ENCODE results near the gene EIF2B4. TPM values are rescaled to one million over a fixed set of nuclear protein-coding genes. Genes with fewer than 3 reads are reported as not detected.
"Not testable (repeated sequence)": the region's sequence is repeated elsewhere in the genome, so short reads cannot be mapped to it uniquely, and the experiment has no call there.

The EIF2B4 gene
- total RNA-seq, 4 donors from 2014 or later, result 40.8 to 54.9 (median 48.8) TPM

DNA sequence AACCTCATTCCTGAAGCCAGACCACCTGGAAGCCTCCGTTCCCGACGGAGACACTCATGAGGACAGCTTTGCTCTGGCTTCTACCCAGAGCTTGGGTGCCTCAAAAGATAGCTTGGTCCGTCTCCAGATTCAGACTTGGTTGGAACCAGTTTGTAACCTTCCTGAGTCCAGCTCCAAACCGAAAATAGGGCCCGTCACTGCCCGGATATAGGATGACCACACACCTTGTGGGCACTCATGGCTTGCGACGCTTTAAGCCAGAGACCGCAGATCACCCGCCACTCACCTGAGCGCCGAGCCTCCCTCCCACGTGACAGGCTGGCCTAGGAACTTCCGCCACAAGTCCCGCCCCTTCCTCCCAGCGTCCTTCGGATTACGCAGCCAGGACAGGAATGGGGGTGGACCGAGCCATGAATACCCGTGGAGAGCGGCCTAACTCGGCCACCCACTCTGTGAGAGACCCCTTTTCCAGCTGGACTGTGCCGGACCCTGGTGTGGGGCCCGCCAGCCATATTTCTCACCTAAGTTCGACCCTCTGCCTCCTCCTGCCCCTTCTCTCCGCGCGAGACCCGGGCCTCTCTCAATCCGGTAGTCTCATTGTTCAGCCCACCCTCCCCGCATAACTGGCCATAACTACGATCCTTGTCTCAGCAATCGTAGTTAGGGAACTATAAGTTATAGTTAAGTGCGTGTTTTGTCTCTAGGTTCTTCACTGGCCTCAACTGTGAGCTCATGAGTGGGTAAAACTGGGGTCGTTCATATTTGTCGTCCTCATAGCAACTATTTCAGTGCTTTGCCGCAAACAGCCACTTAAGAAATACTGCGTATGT, 47.2 kb downstream of the EIF2B4 start, which contains the start of gene MPV17:
Gene MPV17 (minus strand): TSS at position 332 of the 830 bp plus-strand sequence. CDS start 580 bp downstream, outside the sequence.
- Histone ChIP-seq H3K36me3 (peaks cover 0 to 36% of the 10 kb centered on the region in 2 donors), H3K4me1 (peaks cover 2 to 31% (median 13%) of the 10 kb centered on the region in 3 donors), H3K27me3 (no peaks in the 10 kb centered on the region), H3K27ac (peak within 1 kb of the TSS; percentile 89 to 95 (median 92)), H3K4me3 (peak within 1 kb of the TSS; percentile 69 to 78), H3K9me3 (no peaks in the 10 kb centered on the region)
- peak; percentile 94 for ATAC-seq
- peak; percentile 92 for TF ChIP-seq POLR2AphosphoS5 (IDR thresholded peaks at IDR 0.05)
- TF ChIP-seq, protein P1, sequence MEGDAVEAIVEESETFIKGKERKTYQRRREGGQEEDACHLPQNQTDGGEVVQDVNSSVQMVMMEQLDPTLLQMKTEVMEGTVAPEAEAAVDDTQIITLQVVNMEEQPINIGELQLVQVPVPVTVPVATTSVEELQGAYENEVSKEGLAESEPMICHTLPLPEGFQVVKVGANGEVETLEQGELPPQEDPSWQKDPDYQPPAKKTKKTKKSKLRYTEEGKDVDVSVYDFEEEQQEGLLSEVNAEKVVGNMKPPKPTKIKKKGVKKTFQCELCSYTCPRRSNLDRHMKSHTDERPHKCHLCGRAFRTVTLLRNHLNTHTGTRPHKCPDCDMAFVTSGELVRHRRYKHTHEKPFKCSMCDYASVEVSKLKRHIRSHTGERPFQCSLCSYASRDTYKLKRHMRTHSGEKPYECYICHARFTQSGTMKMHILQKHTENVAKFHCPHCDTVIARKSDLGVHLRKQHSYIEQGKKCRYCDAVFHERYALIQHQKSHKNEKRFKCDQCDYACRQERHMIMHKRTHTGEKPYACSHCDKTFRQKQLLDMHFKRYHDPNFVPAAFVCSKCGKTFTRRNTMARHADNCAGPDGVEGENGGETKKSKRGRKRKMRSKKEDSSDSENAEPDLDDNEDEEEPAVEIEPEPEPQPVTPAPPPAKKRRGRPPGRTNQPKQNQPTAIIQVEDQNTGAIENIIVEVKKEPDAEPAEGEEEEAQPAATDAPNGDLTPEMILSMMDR (IDR thresholded peaks at IDR 0.05), result no peak
- TF ChIP-seq POLR2A (IDR thresholded peaks at IDR 0.05), result peak; percentile 68 to 73
- 0 to 1% methylated on average over 15 to 17 of the region's 39 CpGs for WGBS, 2 donors (ENCODE audit: low coverage in 1 of 2)

GRCh38 chr2:27322301-27322765, 47.8 kb downstream of the EIF2B4 start:
- ATAC-seq, result no peak
- peak overlapping the region; percentile 69 to 78 for H3K4me3 ChIP-seq
- TF ChIP-seq, protein P1 (IDR thresholded peaks at IDR 0.05), result no peak
- no peak for TF ChIP-seq POLR2AphosphoS5 (IDR thresholded peaks at IDR 0.05)
- TF ChIP-seq POLR2A (IDR thresholded peaks at IDR 0.05), result no peak
- TF ChIP-seq EP300 (IDR thresholded peaks at IDR 0.05), result no peak
- peaks cover 2 to 31% (median 13%) of the 10 kb centered on the region in 3 donors for H3K4me1 ChIP-seq
- WGBS, 2 donors (ENCODE audit: low coverage in 1 of 2), result 0 to 3% methylated on average over 2 to 5 of the region's 10 CpGs
- H3K9me3 ChIP-seq, result no peaks in the 10 kb centered on the region
- H3K27ac ChIP-seq, result peak overlapping the region; percentile 89 to 95 (median 92)
- no peaks in the 10 kb centered on the region for H3K27me3 ChIP-seq
- peaks cover 0 to 29% of the 10 kb centered on the region in 2 donors for H3K36me3 ChIP-seq

- WGBS, 2 donors (ENCODE audit: low coverage in 1 of 2), result 41 to 68% methylated on average over 3 to 4 of the region's 8 CpGs
- H3K4me3 ChIP-seq, result no peak overlapping the region
- H3K9me3 ChIP-seq, result no peaks in the 10 kb centered on the region
- no peaks in the 10 kb centered on the region for H3K27me3 ChIP-seq
- TF ChIP-seq POLR2A (IDR thresholded peaks at IDR 0.05), result no peak
- no peak for TF ChIP-seq EP300 (IDR thresholded peaks at IDR 0.05)
- TF ChIP-seq, protein P1 (IDR thresholded peaks at IDR 0.05), result peak in 3 of 4 experiments; percentile 21 to 50 (median 46)
- peak; percentile 74 for TF ChIP-seq POLR2AphosphoS5 (IDR thresholded peaks at IDR 0.05)
- ATAC-seq, result peak; percentile 82
- H3K4me1 ChIP-seq, result peaks cover 2 to 31% (median 13%) of the 10 kb centered on the region in 3 donors
- H3K27ac ChIP-seq, result peak overlapping the region in 3 of 4 donors; percentile 11 to 89 (median 74)
- H3K36me3 ChIP-seq, result peaks cover 0 to 28% of the 10 kb centered on the region in 2 donors
Measured at GRCh38 chr2:27320958-27321543, 49.1 kb downstream of the EIF2B4 start.

- WGBS, 2 donors (ENCODE audit: low coverage in 1 of 2), result 89 to 95% methylated on average over 13 to 15 of the region's 15 CpGs
- ATAC-seq, H3K4me3 ChIP-seq, H3K9me3 ChIP-seq, H3K27me3 ChIP-seq, H3K27ac ChIP-seq: not testable (repeated sequence)
- Histone ChIP-seq H3K4me1 (peaks cover 2 to 31% (median 13%) of the 10 kb centered on the region in 3 donors), H3K36me3 (peaks cover 0 to 36% of the 10 kb centered on the region in 2 donors)
Measured at GRCh38 chr2:27319839-27320238, 50.3 kb downstream of the EIF2B4 start.

DNA sequence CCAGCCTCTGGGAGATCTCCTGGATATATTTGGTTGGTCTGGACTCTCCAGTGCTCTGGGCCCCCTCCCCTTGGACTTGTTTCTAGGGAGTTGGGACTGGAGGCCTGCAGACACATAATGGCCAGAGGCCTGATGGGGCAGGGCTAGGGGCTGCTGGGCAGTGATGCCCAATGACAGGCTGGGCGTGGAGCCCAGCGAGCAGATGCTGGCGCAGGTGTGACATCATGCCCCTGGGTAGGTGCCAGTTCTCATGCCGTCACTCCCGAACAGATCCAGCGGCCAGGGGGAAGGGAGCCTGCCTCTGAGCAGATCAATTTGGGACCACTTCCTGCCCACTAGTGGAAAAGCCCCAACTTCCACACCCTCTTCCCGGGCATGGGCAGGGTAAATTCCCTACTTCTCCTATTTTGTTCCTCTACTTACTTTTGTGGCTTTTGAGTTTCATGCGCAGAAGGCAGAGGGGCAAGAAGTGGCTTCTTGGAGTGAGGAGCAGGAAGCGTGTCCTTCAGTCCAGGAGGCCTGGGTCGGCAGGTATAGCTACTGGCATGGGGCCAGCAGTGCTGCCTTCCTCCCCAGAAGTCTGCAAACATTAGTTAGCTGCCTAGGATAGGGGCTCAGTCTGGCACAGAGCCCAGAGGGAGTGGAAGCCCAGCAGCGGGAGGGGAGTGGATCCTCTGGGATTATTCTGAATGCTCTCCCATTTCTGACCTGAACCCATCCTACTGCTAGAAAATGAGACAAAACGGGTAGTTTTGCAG, 53.3 kb downstream of the EIF2B4 start:
- Histone ChIP-seq H3K4me1 (peaks cover 0 to 13% (median 4%) of the 10 kb centered on the region in 3 donors), H3K27me3 (no peaks in the 10 kb centered on the region), H3K36me3 (peaks cover 0 to 53% of the 10 kb centered on the region in 2 donors), H3K4me3 (no peak overlapping the region), H3K9me3 (no peaks in the 10 kb centered on the region), H3K27ac (no peak overlapping the region)
- no peak for ATAC-seq
- TF ChIP-seq EP300 (IDR thresholded peaks at IDR 0.05) (no peak), POLR2A (IDR thresholded peaks at IDR 0.05) (no peak), POLR2AphosphoS5 (IDR thresholded peaks at IDR 0.05) (no peak)
- TF ChIP-seq, protein P1 (IDR thresholded peaks at IDR 0.05), result no peak
- 89 to 100% methylated on average over 1 of the region's 12 CpGs for WGBS, 2 donors (ENCODE audit: low coverage in 1 of 2)

All from gastroesophageal sphincter (tissue), 4 donors.